Measurements from ENCODE around the gene CYP46A1.

Gene CYP46A1

DNA sequence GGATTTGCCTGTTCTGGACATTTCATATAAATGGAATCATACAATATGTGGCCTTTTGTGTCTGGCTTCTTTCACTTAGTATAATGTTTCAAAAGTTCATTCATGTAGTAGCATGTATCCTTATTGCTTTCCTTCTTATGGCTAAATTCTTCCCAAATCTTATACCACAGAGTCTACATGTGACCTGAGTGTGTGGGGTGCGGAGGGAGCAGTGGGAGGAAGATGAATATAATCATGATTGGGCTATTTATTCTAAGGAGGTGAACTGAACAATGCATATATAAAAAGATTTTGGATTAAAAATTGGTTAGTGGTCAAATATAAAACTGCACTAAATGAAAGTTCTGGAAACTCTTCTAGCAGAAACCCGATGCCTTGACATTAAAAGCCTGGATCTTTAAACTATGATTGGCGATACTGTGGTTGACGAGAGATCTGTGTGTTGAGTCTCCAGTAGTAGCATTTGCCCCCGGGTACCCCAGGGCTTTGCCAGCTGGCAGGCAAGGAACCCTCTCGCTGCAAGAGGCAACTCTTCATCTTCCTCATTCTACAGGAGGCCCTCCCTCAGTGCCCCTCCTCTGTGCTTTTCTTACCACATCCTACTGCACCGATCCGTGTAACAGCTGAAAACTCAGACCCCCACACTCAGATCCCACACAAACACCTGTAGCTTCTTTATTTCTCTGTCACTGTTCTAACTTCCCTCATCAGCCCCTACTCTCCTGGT, 2.6 kb downstream of the CYP46A1 start:
- H3K27me3 ChIP-seq (ENCODE audit: low read length) = no peaks in the 10 kb centered on the region
- H2AFZ ChIP-seq (ENCODE audit: low read depth, low read length, severe bottlenecking) = no peak overlapping the region
- no peak overlapping the region for H3K4me2 ChIP-seq (ENCODE audit: low read depth, low read length, poor library complexity, severe bottlenecking)
- TF ChIP-seq EZH2phosphoT487 (conservative IDR thresholded peaks at IDR 0.05; ENCODE audit: low read length) = no peak
- TF ChIP-seq CTCF (IDR thresholded peaks at IDR 0.05; ENCODE audit: insufficient read depth, low read length, poor library complexity, severe bottlenecking) = no peak
- no peaks in the 10 kb centered on the region for H4K20me1 ChIP-seq (ENCODE audit: low read depth, low read length)
- H3K4me3 ChIP-seq (ENCODE audit: insufficient read depth, low read length, poor library complexity, severe bottlenecking) = no peak overlapping the region
- no peaks in the 10 kb centered on the region for H3F3A ChIP-seq (ENCODE audit: insufficient read depth)
- H3K27ac ChIP-seq (ENCODE audit: low read depth, low read length) = no peak overlapping the region
- H3K36me3 ChIP-seq (ENCODE audit: low read length) = no peaks in the 10 kb centered on the region
- no peaks in the 10 kb centered on the region for H3K9me2 ChIP-seq (replicated peaks; ENCODE audit: insufficient read depth, low read length)
- no peaks in the 10 kb centered on the region for H3K79me2 ChIP-seq (ENCODE audit: insufficient read depth, low read length)
- no peak overlapping the region for H3K9ac ChIP-seq (ENCODE audit: low read length)
- no peaks in the 10 kb centered on the region for H3K9me3 ChIP-seq (ENCODE audit: insufficient read depth, low read length)

DNA sequence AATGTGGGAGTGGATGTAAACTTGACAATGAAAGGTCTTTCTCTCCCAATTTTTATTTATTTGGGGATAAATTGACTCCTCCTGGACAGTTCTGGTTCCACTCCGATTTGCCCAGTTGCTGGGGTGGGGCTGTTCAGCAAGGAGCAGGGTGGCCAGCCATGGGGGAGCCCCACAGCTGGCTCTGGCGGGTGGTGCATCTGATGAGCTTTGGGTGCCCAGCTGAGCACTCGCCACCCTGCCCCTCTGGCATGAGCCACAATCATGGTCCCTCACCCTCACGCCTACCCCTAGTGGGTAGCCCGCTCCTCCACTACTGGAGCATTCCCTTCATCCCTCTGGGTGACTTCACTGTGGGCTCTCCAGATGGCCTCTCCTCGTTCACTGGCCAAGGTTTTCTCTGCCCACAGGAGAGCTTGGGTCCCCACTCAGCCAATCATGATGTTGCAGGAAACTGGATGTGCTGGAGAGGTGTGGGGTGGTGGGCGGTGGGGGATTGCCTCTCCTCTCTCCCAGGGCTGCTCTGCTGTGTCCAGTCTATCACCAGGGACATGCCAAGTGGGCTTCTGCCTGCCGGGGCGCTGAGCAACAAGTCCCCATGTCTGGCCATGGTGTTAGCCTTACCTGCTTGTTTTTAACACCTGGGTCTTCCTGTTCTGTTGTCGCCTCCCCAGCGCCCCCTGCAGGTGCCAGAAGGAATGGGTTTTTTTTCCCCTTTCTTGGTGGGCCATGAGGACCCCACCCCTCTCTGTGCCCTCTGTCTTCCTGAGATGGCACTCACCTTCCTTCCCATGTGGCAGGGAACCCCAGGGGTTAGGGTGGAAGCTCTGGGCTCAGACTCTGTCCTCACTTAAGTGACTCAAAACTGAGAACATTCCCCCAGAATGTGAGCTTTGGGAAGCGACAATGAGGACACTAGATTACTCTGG, 3.4 kb downstream of the CYP46A1 start:
- Histone ChIP-seq H2AFZ (ENCODE audit: low read depth, low read length, severe bottlenecking) (no peak overlapping the region), H3K9ac (ENCODE audit: low read length) (no peak overlapping the region), H3K9me2 (replicated peaks; ENCODE audit: insufficient read depth, low read length) (no peaks in the 10 kb centered on the region), H4K20me1 (ENCODE audit: low read depth, low read length) (no peaks in the 10 kb centered on the region), H3K27me3 (ENCODE audit: low read length) (no peaks in the 10 kb centered on the region), H3K4me3 (ENCODE audit: insufficient read depth, low read length, poor library complexity, severe bottlenecking) (no peak overlapping the region), H3K27ac (ENCODE audit: low read depth, low read length) (no peak overlapping the region), H3K9me3 (ENCODE audit: insufficient read depth, low read length) (no peaks in the 10 kb centered on the region), H3K36me3 (ENCODE audit: low read length) (no peaks in the 10 kb centered on the region), H3F3A (ENCODE audit: insufficient read depth) (no peaks in the 10 kb centered on the region), H3K4me2 (ENCODE audit: low read depth, low read length, poor library complexity, severe bottlenecking) (no peak overlapping the region), H3K79me2 (ENCODE audit: insufficient read depth, low read length) (no peaks in the 10 kb centered on the region)
- TF ChIP-seq CTCF (IDR thresholded peaks at IDR 0.05; ENCODE audit: insufficient read depth, low read length, poor library complexity, severe bottlenecking) (peak; percentile 61), EZH2phosphoT487 (conservative IDR thresholded peaks at IDR 0.05; ENCODE audit: low read length) (no peak)

- no peak overlapping the region for H3K27ac ChIP-seq (ENCODE audit: low read depth, low read length)
- no peaks in the 10 kb centered on the region for H3K79me2 ChIP-seq (ENCODE audit: insufficient read depth, low read length)
- no peaks in the 10 kb centered on the region for H3K36me3 ChIP-seq (ENCODE audit: low read length)
- H3K9me2 ChIP-seq (replicated peaks; ENCODE audit: insufficient read depth, low read length) = no peaks in the 10 kb centered on the region
- no peak overlapping the region for H3K4me2 ChIP-seq (ENCODE audit: low read depth, low read length, poor library complexity, severe bottlenecking)
- H3K27me3 ChIP-seq (ENCODE audit: low read length) = no peaks in the 10 kb centered on the region
- H3K4me3 ChIP-seq (ENCODE audit: insufficient read depth, low read length, poor library complexity, severe bottlenecking) = no peak overlapping the region
- no peaks in the 10 kb centered on the region for H3K9me3 ChIP-seq (ENCODE audit: insufficient read depth, low read length)
- H3F3A ChIP-seq (ENCODE audit: insufficient read depth) = no peaks in the 10 kb centered on the region
- no peak for TF ChIP-seq CTCF (IDR thresholded peaks at IDR 0.05; ENCODE audit: insufficient read depth, low read length, poor library complexity, severe bottlenecking)
- no peak for TF ChIP-seq EZH2phosphoT487 (conservative IDR thresholded peaks at IDR 0.05; ENCODE audit: low read length)
- H3K9ac ChIP-seq (ENCODE audit: low read length) = no peak overlapping the region
- H2AFZ ChIP-seq (ENCODE audit: low read depth, low read length, severe bottlenecking) = no peak overlapping the region
- no peaks in the 10 kb centered on the region for H4K20me1 ChIP-seq (ENCODE audit: low read depth, low read length)
Observed at GRCh38 chr14:99688210-99688581, 4.1 kb downstream of the CYP46A1 start.

All from SU-DHL-6 (cell line).